Upper lobe of left lung (tissue), 4 donors: ENCODE measurements around the gene TSPAN5.

Experiments used
- CTCF ChIP-seq, 6 experiments: fragments of 450-650 bp in 4 of 6; fragments of 200-600 bp in 2 of 6; sonication (generic) in 2 of 6; IDR thresholded peaks; one replicate each; pipeline ENCODE4 v1.5.1; 2016 to 2019; ENCODE audit warnings: antibody characterized with exemption in 6 of 6
- EP300 ChIP-seq, 4 donors: sonication (generic); formaldehyde crosslinking; IDR thresholded peaks; one replicate each; pipeline ENCODE4 v1.5.1; 2017; ENCODE audit warnings: antibody characterized with exemption in 4 of 4, control low read depth in 2 of 4
- POLR2A ChIP-seq, 4 donors: fragments of 450-650 bp; IDR thresholded peaks; one replicate each; pipeline ENCODE4 v1.5.1; 2016 to 2017; ENCODE audit warnings: antibody characterized with exemption in 4 of 4, mild to moderate bottlenecking in 2 of 4
- POLR2AphosphoS5 ChIP-seq, 2 donors: sonication (generic); formaldehyde crosslinking; IDR thresholded peaks; one replicate each; pipeline ENCODE4 v1.5.1; 2017; ENCODE audit warnings: antibody characterized with exemption in 2 of 2

DNA sequence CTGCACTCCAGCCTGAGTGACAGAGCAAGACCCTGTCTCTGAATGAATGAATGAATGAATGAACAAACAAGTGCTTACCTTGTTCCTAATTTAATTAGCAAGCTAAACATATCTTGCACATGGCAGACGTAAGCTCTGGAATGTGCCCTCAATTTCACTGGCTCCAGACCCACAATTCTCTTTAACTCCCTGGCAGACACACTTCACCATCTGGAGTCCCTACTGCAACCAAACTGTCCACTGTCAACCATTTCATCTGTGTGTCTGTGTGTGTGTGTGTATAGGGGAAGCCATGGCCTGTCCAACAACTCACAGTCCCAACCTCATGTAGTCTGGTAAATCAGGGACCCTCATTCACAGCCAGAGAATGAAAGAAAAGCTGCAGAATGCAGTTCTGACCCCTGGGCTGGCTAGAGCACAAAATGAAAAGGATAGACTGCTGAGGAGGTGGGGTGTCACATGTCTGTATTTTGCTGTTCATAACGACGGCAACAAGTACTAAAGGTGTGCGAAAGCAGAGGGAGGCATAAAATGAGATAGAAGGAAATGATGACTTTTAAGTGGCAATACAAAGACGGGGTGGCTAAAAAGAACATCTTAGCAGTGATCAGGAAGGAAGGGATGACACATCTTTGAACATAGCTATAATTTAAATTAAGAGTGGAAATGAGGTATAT is 114.1 kb downstream of the TSPAN5 start:
- TF ChIP-seq POLR2A (IDR thresholded peaks at IDR 0.05) (no peak), CTCF (IDR thresholded peaks at IDR 0.05) (no peak), POLR2AphosphoS5 (IDR thresholded peaks at IDR 0.05) (no peak), EP300 (IDR thresholded peaks at IDR 0.05) (no peak)
